Thyroid gland (tissue), 4 donors: Measurements from ENCODE around the gene RPS8. TPM values are rescaled to one million over a fixed set of nuclear protein-coding genes. Genes with fewer than 3 reads are reported as not detected.
"Not testable (repeated sequence)": the region's sequence is repeated elsewhere in the genome, so short reads cannot be mapped to it uniquely, and the experiment has no call there.

Experiments used
- DNase-seq, 2 donors: peaks; one replicate each; pipeline ENCODE4 v3.0.0-alpha.2; 2019
- H3K27ac ChIP-seq, 3 donors: fragments of 200-600 bp; sonication (generic); 1 replicate in 2 of 3; 2 replicates in 1 of 3; pipeline ENCODE4 v1.5.1; 2016 to 2019; ENCODE audit warnings: mild to moderate bottlenecking in 1 of 3, moderate library complexity in 1 of 3
- H3K27me3 ChIP-seq: fragments of 200-600 bp; sonication (generic); one replicate; pipeline ENCODE4 v1.5.1; 2019
- H3K36me3 ChIP-seq, 2 donors: fragments of 200-600 bp; sonication (generic); one replicate each; pipeline ENCODE4 v1.5.1; 2016 to 2019
- H3K4me1 ChIP-seq, 2 donors: fragments of 200-600 bp; sonication (generic); one replicate each; pipeline ENCODE4 v1.5.1; 2017 to 2019
- H3K4me3 ChIP-seq, 3 donors: fragments of 200-600 bp; sonication (generic); replicated peaks in 1 of 3; 1 replicate in 2 of 3; 2 replicates in 1 of 3; pipeline ENCODE4 v1.5.1; 2016; ENCODE audit warnings: mild to moderate bottlenecking in 1 of 3
- H3K9me3 ChIP-seq: fragments of 200-600 bp; sonication (generic); one replicate; pipeline ENCODE4 v1.5.1; 2017
- POLR2A ChIP-seq, 2 donors: fragments of 450-650 bp; IDR thresholded peaks; one replicate each; pipeline ENCODE4 v1.6.1; 2017; ENCODE audit warnings: antibody characterized with exemption in 2 of 2, mild to moderate bottlenecking in 2 of 2, moderate library complexity in 1 of 2
- WGBS, 2 donors: methylation state at CpG; one replicate each; pipeline ENCODE4 v1.1.5; 2017; 5-methylcytosine and 5-hydroxymethylcytosine counted together
- intact Hi-C: fragments of 100-400 bp; cut with DNase I; formaldehyde crosslinking; loops from one replicate; pipeline ENCODE4 v1.15.1; 2023
- total RNA-seq, 4 donors: library from RNA; depleted of rRNA; stranded (reverse); fragments of >200 nt; gene quantifications; one replicate each; pipeline ENCODE4 v1.2.3, GENCODE V29; 2016
- TF ChIP-seq, protein P1 (sequence below), 6 experiments: fragments of 200-600 bp in 3 of 6; fragments of 450-650 bp in 3 of 6; sonication (generic) in 3 of 6; IDR thresholded peaks; one replicate each; pipeline ENCODE4 v1.5.1; 2016 to 2019; ENCODE audit warnings: antibody characterized with exemption in 6 of 6, mild to moderate bottlenecking in 2 of 6, inconsistent platforms in 1 of 6, moderate library complexity in 1 of 6

RPS8 gene
- total RNA-seq, 4 donors from 2014 or later = 1,167 to 2,709 (median 1,595) TPM

DNA sequence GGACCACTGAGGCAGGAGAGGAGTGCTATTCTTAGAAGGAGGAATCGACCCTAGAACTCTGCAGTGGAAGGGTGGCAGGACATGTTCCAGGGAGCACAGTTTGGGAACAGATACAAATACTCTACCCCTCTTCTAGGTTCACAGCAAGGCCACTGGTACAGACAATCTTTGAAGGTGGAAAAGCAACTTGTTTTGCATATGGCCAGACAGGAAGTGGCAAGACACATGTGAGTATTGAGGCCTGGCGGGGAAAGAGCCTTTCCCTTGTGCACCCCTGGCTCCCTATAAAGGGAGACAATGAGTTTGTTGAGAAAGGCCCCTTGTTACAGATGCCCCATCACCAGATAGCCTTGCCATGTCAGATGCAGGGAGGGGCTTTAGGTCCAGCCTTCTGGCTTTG, 17.9 kb upstream of the RPS8 start:
- TF ChIP-seq, protein P1, sequence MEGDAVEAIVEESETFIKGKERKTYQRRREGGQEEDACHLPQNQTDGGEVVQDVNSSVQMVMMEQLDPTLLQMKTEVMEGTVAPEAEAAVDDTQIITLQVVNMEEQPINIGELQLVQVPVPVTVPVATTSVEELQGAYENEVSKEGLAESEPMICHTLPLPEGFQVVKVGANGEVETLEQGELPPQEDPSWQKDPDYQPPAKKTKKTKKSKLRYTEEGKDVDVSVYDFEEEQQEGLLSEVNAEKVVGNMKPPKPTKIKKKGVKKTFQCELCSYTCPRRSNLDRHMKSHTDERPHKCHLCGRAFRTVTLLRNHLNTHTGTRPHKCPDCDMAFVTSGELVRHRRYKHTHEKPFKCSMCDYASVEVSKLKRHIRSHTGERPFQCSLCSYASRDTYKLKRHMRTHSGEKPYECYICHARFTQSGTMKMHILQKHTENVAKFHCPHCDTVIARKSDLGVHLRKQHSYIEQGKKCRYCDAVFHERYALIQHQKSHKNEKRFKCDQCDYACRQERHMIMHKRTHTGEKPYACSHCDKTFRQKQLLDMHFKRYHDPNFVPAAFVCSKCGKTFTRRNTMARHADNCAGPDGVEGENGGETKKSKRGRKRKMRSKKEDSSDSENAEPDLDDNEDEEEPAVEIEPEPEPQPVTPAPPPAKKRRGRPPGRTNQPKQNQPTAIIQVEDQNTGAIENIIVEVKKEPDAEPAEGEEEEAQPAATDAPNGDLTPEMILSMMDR (IDR thresholded peaks at IDR 0.05) = no peak
- no peak for TF ChIP-seq POLR2A (IDR thresholded peaks at IDR 0.05)
- H3K4me1 ChIP-seq = no peaks in the 10 kb centered on the region
- H3K9me3 ChIP-seq = no peaks in the 10 kb centered on the region
- no peaks in the 10 kb centered on the region for H3K36me3 ChIP-seq
- H3K4me3 ChIP-seq = no peak overlapping the region
- no peak for DNase-seq
- 96 to 100% methylated on average over 2 of the region's 2 CpGs for WGBS, 2 donors
- H3K27me3 ChIP-seq = no peaks in the 10 kb centered on the region
- intact Hi-C loops = no loop called here
- H3K27ac ChIP-seq = no peak overlapping the region

DNA sequence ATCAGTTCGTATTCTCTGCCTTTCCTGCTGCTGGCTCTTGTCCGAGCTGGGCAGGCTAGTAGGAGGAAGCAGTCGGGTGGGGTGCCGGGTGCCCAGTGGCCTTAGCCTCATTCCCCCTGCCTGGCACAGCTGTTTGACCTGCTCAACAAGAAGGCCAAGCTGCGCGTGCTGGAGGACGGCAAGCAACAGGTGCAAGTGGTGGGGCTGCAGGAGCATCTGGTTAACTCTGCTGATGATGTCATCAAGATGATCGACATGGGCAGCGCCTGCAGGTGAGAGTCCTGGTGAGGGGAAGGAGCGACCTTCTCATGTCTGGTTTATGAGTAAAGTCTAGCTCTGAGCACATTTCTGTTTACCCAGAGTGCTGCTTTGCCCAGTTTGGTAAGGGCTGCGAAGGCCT, 16.3 kb upstream of the RPS8 start:
- WGBS, 2 donors = 90 to 94% methylated on average over 11 of the region's 11 CpGs
- intact Hi-C loops = no loop called here
- Histone ChIP-seq H3K36me3 (no peaks in the 10 kb centered on the region), H3K27ac (no peak overlapping the region), H3K9me3 (no peaks in the 10 kb centered on the region), H3K27me3 (no peaks in the 10 kb centered on the region), H3K4me1 (no peaks in the 10 kb centered on the region), H3K4me3 (no peak overlapping the region)
- TF ChIP-seq, protein P1 (IDR thresholded peaks at IDR 0.05) = no peak
- no peak for TF ChIP-seq POLR2A (IDR thresholded peaks at IDR 0.05)
- no peak for DNase-seq

DNA sequence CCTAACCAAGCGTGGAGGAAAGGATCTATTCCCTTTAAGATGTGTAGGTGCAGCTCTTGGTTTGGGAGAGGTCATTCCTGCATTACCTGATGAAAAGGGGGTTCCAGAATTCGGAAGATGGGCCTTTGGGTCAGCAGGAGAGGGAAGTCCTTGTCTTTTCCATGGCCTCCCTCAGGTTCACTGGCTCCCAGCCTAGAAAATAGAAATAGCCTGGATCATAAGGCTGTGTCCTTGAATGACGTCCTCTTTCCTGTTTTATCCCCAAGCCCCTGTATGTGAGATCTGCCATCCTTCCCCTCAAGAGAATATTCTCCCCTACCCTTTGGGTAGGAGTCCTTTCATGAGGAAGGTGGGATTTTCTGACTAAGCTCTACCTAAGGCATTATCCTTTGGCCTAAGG, 14.5 kb upstream of the RPS8 start:
- H3K9me3 ChIP-seq = no peaks in the 10 kb centered on the region
- 94 to 95% methylated on average over 3 of the region's 3 CpGs for WGBS, 2 donors
- no peaks in the 10 kb centered on the region for H3K4me1 ChIP-seq
- no peaks in the 10 kb centered on the region for H3K27me3 ChIP-seq
- no peaks in the 10 kb centered on the region for H3K36me3 ChIP-seq
- no peak overlapping the region for H3K27ac ChIP-seq
- intact Hi-C loops = no loop called here
- no peak for TF ChIP-seq POLR2A (IDR thresholded peaks at IDR 0.05)
- TF ChIP-seq, protein P1 (IDR thresholded peaks at IDR 0.05) = no peak
- no peak for DNase-seq
- H3K4me3 ChIP-seq = no peak overlapping the region

DNA sequence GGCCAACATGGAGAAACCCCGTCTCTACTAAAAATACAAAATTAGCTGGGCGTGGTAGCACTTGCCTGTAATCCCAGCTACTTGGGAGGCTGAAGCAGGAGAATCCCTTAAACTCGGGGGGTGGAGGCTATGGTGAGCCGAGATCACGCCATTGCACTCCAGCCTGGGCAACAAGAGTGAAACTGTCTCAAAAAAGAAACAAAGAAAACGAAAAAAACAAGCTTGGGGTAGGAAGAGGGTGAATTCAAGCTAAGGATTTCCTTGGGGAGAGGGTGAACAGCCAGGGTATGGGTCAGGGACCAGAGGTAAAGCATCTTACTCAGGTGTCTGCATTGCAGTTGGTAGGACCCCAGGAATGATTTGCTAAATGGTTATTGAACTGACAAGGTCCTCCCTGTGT, 8.9 kb upstream of the RPS8 start:
- DNase-seq, H3K27ac ChIP-seq, H3K36me3 ChIP-seq, H3K27me3 ChIP-seq, H3K4me1 ChIP-seq, intact Hi-C loops, H3K9me3 ChIP-seq, H3K4me3 ChIP-seq: not testable (repeated sequence)
- WGBS, 2 donors = 96 to 97% methylated on average over 6 of the region's 6 CpGs

DNA sequence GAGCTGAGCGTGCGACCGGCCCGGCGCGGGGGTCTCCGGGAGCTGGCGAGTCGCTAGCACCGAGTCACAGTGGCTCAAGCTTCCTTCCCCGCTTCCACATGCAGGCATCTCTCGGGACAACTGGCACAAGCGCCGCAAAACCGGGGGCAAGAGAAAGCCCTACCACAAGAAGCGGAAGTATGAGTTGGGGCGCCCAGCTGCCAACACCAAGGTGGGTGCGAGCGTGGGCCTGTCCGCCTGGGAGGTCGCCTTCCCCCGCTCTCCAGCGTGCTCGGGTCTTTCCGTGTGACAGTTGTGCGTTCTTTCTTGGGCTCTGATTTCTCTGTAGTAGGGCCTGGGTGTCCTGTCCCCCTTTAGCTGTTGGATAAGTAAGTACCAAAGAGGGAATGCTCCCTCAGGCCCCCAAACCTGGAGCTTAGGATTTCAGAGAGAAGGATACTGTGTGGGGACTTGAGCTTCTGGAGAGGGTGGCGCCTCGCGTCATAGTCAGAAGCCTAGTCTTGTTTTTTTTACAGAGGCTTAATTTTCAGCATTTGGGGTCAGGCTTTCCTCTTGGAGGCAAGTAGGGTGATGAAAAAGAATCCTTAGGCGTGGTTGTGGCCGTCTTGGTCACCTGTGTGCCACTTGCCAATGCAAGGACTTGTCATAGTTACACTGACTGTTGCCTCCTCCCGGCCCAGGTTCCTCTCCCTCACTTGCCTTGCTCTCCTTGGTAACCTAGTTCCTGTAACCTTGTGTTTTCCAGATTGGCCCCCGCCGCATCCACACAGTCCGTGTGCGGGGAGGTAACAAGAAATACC, 790 bp downstream of the RPS8 start:
- 13 to 24% methylated on average over 19 to 36 of the region's 36 CpGs for WGBS, 2 donors
- intact Hi-C loops = loop anchor here (5.0 kb wide), 1 partner anchor 34 kb away; no protein-coding TSS in a partner anchor

More for the DNA sequence above, 790 bp downstream of the RPS8 start:
- Histone ChIP-seq H3K9me3 (no peaks in the 10 kb centered on the region), H3K4me1 (peaks cover 12 to 14% of the 10 kb centered on the region in 2 donors), H3K27me3 (no peaks in the 10 kb centered on the region), H3K27ac (peak overlapping the region; percentile 88 to 90 (median 89)), H3K4me3 (peak overlapping the region; percentile 57 to 96 (median 71)), H3K36me3 (peaks cover 11 to 22% of the 10 kb centered on the region in 2 donors)
- TF ChIP-seq POLR2A (IDR thresholded peaks at IDR 0.05) = no peak
- TF ChIP-seq, protein P1 (IDR thresholded peaks at IDR 0.05) = no peak
- DNase-seq = peak; percentile 18 to 25
